Peyer's patch (tissue), 4 donors: ENCODE data around the gene BTBD16. TPM values are rescaled to one million over a fixed set of nuclear protein-coding genes. Genes with fewer than 3 reads are reported as not detected.

Source experiments
- DNase-seq, 3 donors: peaks; one replicate each; pipeline ENCODE4 v3.0.0-alpha.2; 2017 to 2019
- H3K27ac ChIP-seq, 4 donors: fragments of 200-600 bp; sonication (generic); one replicate each; pipeline ENCODE4 v1.5.1; 2016 to 2019
- H3K27me3 ChIP-seq, 2 donors: fragments of 200-600 bp; sonication (generic); one replicate each; pipeline ENCODE4 v1.5.1; 2019
- H3K36me3 ChIP-seq, 3 donors: fragments of 200-600 bp; sonication (generic); one replicate each; pipeline ENCODE4 v1.5.1; 2016 to 2019
- H3K4me1 ChIP-seq, 4 donors: fragments of 200-600 bp; sonication (generic); one replicate each; pipeline ENCODE4 v1.5.1; 2016 to 2019
- H3K4me3 ChIP-seq, 4 donors: fragments of 200-600 bp; sonication (generic); 1 replicate in 3 of 4; 2 replicates in 1 of 4; pipeline ENCODE4 v1.5.1; 2016 to 2019; ENCODE audit warnings: mild to moderate bottlenecking in 1 of 4
- H3K9me3 ChIP-seq, 4 donors: fragments of 200-600 bp; sonication (generic); one replicate each; pipeline ENCODE4 v1.5.1; 2016 to 2019; ENCODE audit warnings: mild to moderate bottlenecking in 1 of 4
- CTCF ChIP-seq, 6 experiments: fragments of 450-650 bp in 4 of 6; fragments of 200-600 bp in 2 of 6; sonication (generic) in 1 of 6; IDR thresholded peaks; one replicate each; pipeline ENCODE4 v1.5.1; 2017 to 2019; ENCODE audit warnings: antibody characterized with exemption in 6 of 6, mild to moderate bottlenecking in 3 of 6, moderate library complexity in 1 of 6
- POLR2A ChIP-seq, 2 donors: fragments of 450-650 bp; IDR thresholded peaks; one replicate each; pipeline ENCODE4 v1.5.1; 2017; ENCODE audit warnings: antibody characterized with exemption in 2 of 2, mild to moderate bottlenecking in 2 of 2, moderate library complexity in 2 of 2
- total RNA-seq, 4 donors: library from RNA; depleted of rRNA; stranded (reverse); fragments of >200 nt; gene quantifications; one replicate each; pipeline ENCODE4 v1.1.0, GENCODE V29; 2016

Gene BTBD16
- total RNA-seq, 4 donors from 2014 or later: not detected

- DNase-seq: no peak
- Histone ChIP-seq H3K36me3 (peaks cover 0 to 57% (median 0%) of the 10 kb centered on the region in 3 donors), H3K4me1 (no peaks in the 10 kb centered on the region), H3K27ac (no peak overlapping the region), H3K27me3 (no peaks in the 10 kb centered on the region), H3K9me3 (no peaks in the 10 kb centered on the region), H3K4me3 (no peak overlapping the region)
- no peak for TF ChIP-seq POLR2A (IDR thresholded peaks at IDR 0.05)
- no peak for TF ChIP-seq CTCF (IDR thresholded peaks at IDR 0.05)
Measured at GRCh38 chr10:122243550-122243949, 27.5 kb upstream of the BTBD16 start.

- Histone ChIP-seq H3K27ac (no peak overlapping the region), H3K27me3 (no peaks in the 10 kb centered on the region), H3K9me3 (no peaks in the 10 kb centered on the region), H3K36me3 (peaks cover 0 to 58% (median 0%) of the 10 kb centered on the region in 3 donors), H3K4me3 (no peak overlapping the region), H3K4me1 (no peaks in the 10 kb centered on the region)
- no peak for DNase-seq
- TF ChIP-seq POLR2A (IDR thresholded peaks at IDR 0.05): no peak
- no peak for TF ChIP-seq CTCF (IDR thresholded peaks at IDR 0.05)
Measured at GRCh38 chr10:122244001-122244975, 26.8 kb upstream of the BTBD16 start.

GRCh38 chr10:122245136-122245535, 26.0 kb upstream of the BTBD16 start:
- Histone ChIP-seq H3K9me3 (no peaks in the 10 kb centered on the region), H3K27me3 (no peaks in the 10 kb centered on the region), H3K27ac (no peak overlapping the region), H3K4me1 (no peaks in the 10 kb centered on the region), H3K4me3 (no peak overlapping the region), H3K36me3 (peaks cover 0 to 58% (median 0%) of the 10 kb centered on the region in 3 donors)
- no peak for DNase-seq
- no peak for TF ChIP-seq CTCF (IDR thresholded peaks at IDR 0.05)
- no peak for TF ChIP-seq POLR2A (IDR thresholded peaks at IDR 0.05)

- Histone ChIP-seq H3K36me3 (peaks cover 0 to 57% (median 0%) of the 10 kb centered on the region in 3 donors), H3K27ac (no peak overlapping the region), H3K4me3 (no peak overlapping the region), H3K9me3 (no peaks in the 10 kb centered on the region), H3K27me3 (no peaks in the 10 kb centered on the region), H3K4me1 (no peaks in the 10 kb centered on the region)
- no peak for DNase-seq
- TF ChIP-seq CTCF (IDR thresholded peaks at IDR 0.05) (no peak), POLR2A (IDR thresholded peaks at IDR 0.05) (no peak)
Measured at GRCh38 chr10:122245897-122246296, 25.2 kb upstream of the BTBD16 start.

- Histone ChIP-seq H3K36me3 (peaks cover 0 to 46% (median 0%) of the 10 kb centered on the region in 3 donors), H3K4me1 (no peaks in the 10 kb centered on the region), H3K27ac (no peak overlapping the region), H3K9me3 (no peaks in the 10 kb centered on the region), H3K4me3 (no peak overlapping the region), H3K27me3 (no peaks in the 10 kb centered on the region)
- TF ChIP-seq CTCF (IDR thresholded peaks at IDR 0.05) (no peak), POLR2A (IDR thresholded peaks at IDR 0.05) (no peak)
- DNase-seq: no peak
Measured at GRCh38 chr10:122246830-122247520, 24.1 kb upstream of the BTBD16 start.
